Measurements from ENCODE around the gene TSSC4.

TSSC4 gene

DNA sequence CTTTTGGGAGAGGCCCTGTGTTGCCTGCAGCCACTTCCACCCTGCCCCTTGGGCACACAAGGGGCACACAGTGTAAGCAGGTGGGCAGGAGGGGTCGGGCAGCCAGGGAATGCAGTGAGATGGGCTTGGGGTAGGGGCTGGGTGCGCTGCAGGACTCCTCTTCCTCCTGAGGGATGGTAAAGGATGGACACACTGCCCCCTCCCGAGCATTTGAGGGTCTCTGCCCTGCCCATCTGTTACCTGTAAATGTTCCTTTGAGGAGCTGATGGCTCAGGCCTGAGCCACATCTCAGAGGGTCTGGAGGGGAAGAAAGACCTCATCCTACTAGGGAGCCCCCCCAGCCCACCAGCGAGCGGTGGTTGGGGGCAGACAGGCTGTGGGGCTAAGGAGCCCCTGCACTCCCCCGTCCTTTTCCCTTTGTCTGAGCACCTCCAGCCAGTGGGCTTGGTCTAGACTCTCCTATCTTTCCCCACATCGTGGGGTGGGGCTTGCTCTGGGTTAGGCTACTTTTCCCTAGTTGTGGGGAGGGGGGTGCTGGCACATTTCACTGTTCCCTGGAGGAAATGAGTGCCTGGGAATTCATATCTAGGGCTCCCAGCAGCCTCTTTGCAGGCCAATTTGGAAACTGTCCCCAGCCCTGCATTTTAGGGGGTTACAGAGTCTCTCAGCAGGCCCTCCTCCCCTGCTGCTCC is 1.7 kb upstream of the TSSC4 start:
- Histone ChIP-seq H3K9me2 (replicated peaks; ENCODE audit: control insufficient read depth, low read length) (no peaks in the 10 kb centered on the region), H3K9me3 (ENCODE audit: control insufficient read depth, insufficient read depth, low read length) (no peaks in the 10 kb centered on the region), H3K4me1 (ENCODE audit: control insufficient read depth, low read length) (peaks cover 68% of the 10 kb centered on the region), H3F3A (ENCODE audit: control insufficient read depth, insufficient read depth) (peaks cover 28% of the 10 kb centered on the region), H3K27ac (ENCODE audit: low read depth, low read length) (peak overlapping the region; percentile 82), H3K27me3 (ENCODE audit: control insufficient read depth, low read length) (no peaks in the 10 kb centered on the region), H4K20me1 (ENCODE audit: control insufficient read depth, insufficient read depth, low read depth, low read length) (no peaks in the 10 kb centered on the region), H3K4me3 (ENCODE audit: low read length) (peak overlapping the region; percentile 90), H3K4me2 (ENCODE audit: low read length) (peak overlapping the region; percentile 80), H3K79me2 (ENCODE audit: control insufficient read depth, low read length) (peaks cover 50% of the 10 kb centered on the region), H3K36me3 (ENCODE audit: control insufficient read depth, low read length) (peaks cover 82% of the 10 kb centered on the region)
- TF ChIP-seq CTCF (IDR thresholded peaks at IDR 0.05; ENCODE audit: low read depth, low read length, poor library complexity, severe bottlenecking), result peak; percentile 68
- no peak for TF ChIP-seq EZH2phosphoT487 (IDR thresholded peaks at IDR 0.05; ENCODE audit: borderline replicate concordance, low read length)

DNA sequence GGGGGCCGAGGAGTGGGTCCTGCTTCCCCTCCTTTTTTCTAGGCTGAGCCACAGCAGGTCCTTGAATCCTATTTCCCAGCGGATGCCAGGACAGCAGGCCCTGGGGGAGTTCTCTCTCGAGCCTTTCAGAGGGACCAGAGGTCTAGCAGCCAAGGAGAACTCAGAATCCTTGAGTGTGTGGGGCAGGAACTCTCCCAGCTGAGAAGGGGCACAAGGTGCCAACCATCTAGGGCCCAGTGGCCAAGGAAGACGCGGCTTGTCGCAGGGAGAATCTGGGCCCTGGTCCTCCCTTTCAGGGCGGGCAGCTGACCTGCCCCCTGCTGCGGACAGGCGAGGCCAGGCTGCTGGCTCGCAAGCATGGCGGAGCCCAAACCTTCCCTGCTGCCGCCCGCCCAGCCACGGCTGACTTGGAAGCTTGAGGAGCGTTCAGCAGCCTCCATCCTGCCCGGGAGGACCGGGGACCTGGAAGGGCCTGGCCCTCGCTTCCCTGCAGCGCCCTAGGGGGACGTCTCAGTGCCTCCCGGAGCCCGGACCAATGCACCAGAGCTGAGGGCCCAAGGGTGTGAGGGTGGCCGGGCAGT is 972 bp upstream of the TSSC4 start:
- H3K4me3 ChIP-seq (ENCODE audit: low read length), result peak overlapping the region; percentile 90
- no peaks in the 10 kb centered on the region for H3K9me3 ChIP-seq (ENCODE audit: control insufficient read depth, insufficient read depth, low read length)
- no peak for TF ChIP-seq CTCF (IDR thresholded peaks at IDR 0.05; ENCODE audit: low read depth, low read length, poor library complexity, severe bottlenecking)
- no peak for TF ChIP-seq EZH2phosphoT487 (IDR thresholded peaks at IDR 0.05; ENCODE audit: borderline replicate concordance, low read length)
- H3K36me3 ChIP-seq (ENCODE audit: control insufficient read depth, low read length), result peaks cover 77% of the 10 kb centered on the region
- peak overlapping the region; percentile 82 for H3K27ac ChIP-seq (ENCODE audit: low read depth, low read length)
- peak overlapping the region; percentile 80 for H3K4me2 ChIP-seq (ENCODE audit: low read length)
- H3F3A ChIP-seq (ENCODE audit: control insufficient read depth, insufficient read depth), result peaks cover 25% of the 10 kb centered on the region
- no peaks in the 10 kb centered on the region for H3K9me2 ChIP-seq (replicated peaks; ENCODE audit: control insufficient read depth, low read length)
- H4K20me1 ChIP-seq (ENCODE audit: control insufficient read depth, insufficient read depth, low read depth, low read length), result no peaks in the 10 kb centered on the region
- peaks cover 60% of the 10 kb centered on the region for H3K4me1 ChIP-seq (ENCODE audit: control insufficient read depth, low read length)
- peaks cover 43% of the 10 kb centered on the region for H3K79me2 ChIP-seq (ENCODE audit: control insufficient read depth, low read length)
- no peaks in the 10 kb centered on the region for H3K27me3 ChIP-seq (ENCODE audit: control insufficient read depth, low read length)

GRCh38 chr11:2400762-2401435 is 349 bp downstream of the TSSC4 start:
- peaks cover 47% of the 10 kb centered on the region for H3K4me1 ChIP-seq (ENCODE audit: control insufficient read depth, low read length)
- H3K36me3 ChIP-seq (ENCODE audit: control insufficient read depth, low read length), result peaks cover 64% of the 10 kb centered on the region
- peak overlapping the region; percentile 70 for H3K4me2 ChIP-seq (ENCODE audit: low read length)
- TF ChIP-seq CTCF (IDR thresholded peaks at IDR 0.05; ENCODE audit: low read depth, low read length, poor library complexity, severe bottlenecking) (no peak), EZH2phosphoT487 (IDR thresholded peaks at IDR 0.05; ENCODE audit: borderline replicate concordance, low read length) (no peak)
- no peaks in the 10 kb centered on the region for H3K27me3 ChIP-seq (ENCODE audit: control insufficient read depth, low read length)
- H3K9me3 ChIP-seq (ENCODE audit: control insufficient read depth, insufficient read depth, low read length), result no peaks in the 10 kb centered on the region
- H3K4me3 ChIP-seq (ENCODE audit: low read length), result peak overlapping the region; percentile 89
- H3K9me2 ChIP-seq (replicated peaks; ENCODE audit: control insufficient read depth, low read length), result no peaks in the 10 kb centered on the region
- H4K20me1 ChIP-seq (ENCODE audit: control insufficient read depth, insufficient read depth, low read depth, low read length), result no peaks in the 10 kb centered on the region
- H3F3A ChIP-seq (ENCODE audit: control insufficient read depth, insufficient read depth), result peaks cover 25% of the 10 kb centered on the region
- peak overlapping the region; percentile 45 for H3K27ac ChIP-seq (ENCODE audit: low read depth, low read length)
- peaks cover 30% of the 10 kb centered on the region for H3K79me2 ChIP-seq (ENCODE audit: control insufficient read depth, low read length)

Measured in DOHH2 (cell line).